PFSK-1 (cell line): ENCODE data around the gene NABP2.

Experiments used
- FOXP2 ChIP-seq: optimal IDR thresholded peaks from 2 replicates; pipeline ENCODE3; 2011; ENCODE audit warnings: borderline replicate concordance, control low read depth, inconsistent platforms; ENCODE audit not compliant: insufficient read depth; ENCODE audit errors: extremely low read length, extremely low read depth
- POLR2AphosphoS5 ChIP-seq: IDR thresholded peaks from 2 replicates; pipeline ENCODE4 v1.6.1; 2012; ENCODE audit warnings: low read depth, mild to moderate bottlenecking, control low read depth, low read length, moderate library complexity
- REST ChIP-seq, 2 experiments: IDR thresholded peaks; 2 replicates each; pipeline versions ENCODE4 v1.6.1 to v1.8.0; 2011 to 2012; ENCODE audit warnings: low read depth in 2 of 2, low read length in 2 of 2, control low read depth in 1 of 2, inconsistent platforms in 1 of 2, mild to moderate bottlenecking in 1 of 2, moderate library complexity in 1 of 2; ENCODE audit not compliant: insufficient read depth in 1 of 2
- SIN3A ChIP-seq: IDR thresholded peaks from 2 replicates; pipeline ENCODE4 v1.6.1; 2012; ENCODE audit warnings: mild to moderate bottlenecking, low read length, moderate library complexity, borderline replicate concordance; ENCODE audit not compliant: insufficient read depth
- TAF1 ChIP-seq: IDR thresholded peaks from 2 replicates; pipeline ENCODE4 v1.6.1; 2012; ENCODE audit warnings: low read length, control low read depth, borderline replicate concordance; ENCODE audit not compliant: insufficient read depth

Gene NABP2

GRCh38 chr12:56224954-56225353 is 812 bp downstream of the NABP2 start:
- TF ChIP-seq FOXP2 = no peak
- TF ChIP-seq TAF1 = no peak
- peak; percentile 80 to 90 for TF ChIP-seq REST (IDR thresholded peaks at IDR 0.05; ENCODE audit: insufficient read depth in 1 of 2, low read depth in 2 of 2, low read length in 2 of 2)

GRCh38 chr12:56229082-56229481 is 4.9 kb downstream of the NABP2 start:
- TF ChIP-seq TAF1 (no peak), POLR2AphosphoS5 (no peak), SIN3A (no peak), FOXP2 (no peak), REST (IDR thresholded peaks at IDR 0.05; ENCODE audit: insufficient read depth in 1 of 2, low read depth in 2 of 2, low read length in 2 of 2) (no peak)

- no peak for TF ChIP-seq SIN3A
- TF ChIP-seq FOXP2 = no peak
- no peak for TF ChIP-seq REST (IDR thresholded peaks at IDR 0.05; ENCODE audit: insufficient read depth in 1 of 2, low read depth in 2 of 2, low read length in 2 of 2)
- TF ChIP-seq TAF1 = no peak
- TF ChIP-seq POLR2AphosphoS5 = no peak
These were observed 5.8 kb downstream of the NABP2 start, which contains the start of gene SLC39A5 for GRCh38 chr12:56229916-56230431. Gene SLC39A5, plus strand, starts transcription at chr12:56230051. Its CDS starts 1,224 bp downstream, at chr12:56231275.

GRCh38 chr12:56230432-56231183 is 6.5 kb downstream of the NABP2 start:
- no peak for TF ChIP-seq TAF1
- TF ChIP-seq SIN3A = no peak
- TF ChIP-seq POLR2AphosphoS5 = no peak
- TF ChIP-seq FOXP2 = no peak
- TF ChIP-seq REST (IDR thresholded peaks at IDR 0.05; ENCODE audit: insufficient read depth in 1 of 2, low read depth in 2 of 2, low read length in 2 of 2) = no peak

GRCh38 chr12:56231184-56231582 is 7.0 kb downstream of the NABP2 start:
- no peak for TF ChIP-seq TAF1
- TF ChIP-seq REST (IDR thresholded peaks at IDR 0.05; ENCODE audit: insufficient read depth in 1 of 2, low read depth in 2 of 2, low read length in 2 of 2) = no peak
- TF ChIP-seq POLR2AphosphoS5 = no peak
- TF ChIP-seq FOXP2 = no peak
- TF ChIP-seq SIN3A = no peak
